WTC11 (cell line): ENCODE data around the gene ITGAE. TPM values are rescaled to one million over a fixed set of nuclear protein-coding genes. Genes with fewer than 3 reads are reported as not detected.

ENCODE experiments used
- ATAC-seq: fragments of 200-7000 bp; cut with Tn5 transposase; 2 replicates; pipeline ENCODE4 v1.10.0; 2021; ENCODE audit warnings: mild to moderate bottlenecking, moderate library complexity
- CTCF ChIA-PET: fragments of 300-600 bp; sonication (Branson Sonifier 250); formaldehyde crosslinking; loops from one replicate; lab custom pipeline; 2021; ENCODE audit warnings: antibody characterized with exemption; lab: Charles Lee
- POLR2A ChIA-PET: fragments of 350-600 bp; sonication (Branson Sonifier 250); formaldehyde crosslinking; loops from one replicate; lab custom pipeline; 2021; ENCODE audit warnings: antibody characterized with exemption; lab: Charles Lee
- DNase-seq: peaks from one replicate; pipeline ENCODE4 v3.0.0; 2021; ENCODE audit warnings: low spot score
- H3K27ac Mint-ChIP-seq: 2 replicates; pipeline ENCODE4 v1.8.0; 2021; ENCODE audit warnings: mixed read lengths
- H3K27me3 Mint-ChIP-seq: 2 replicates; pipeline ENCODE4 v1.8.0; 2021; ENCODE audit warnings: low read depth, mild to moderate bottlenecking, moderate library complexity, mixed read lengths
- H3K36me3 Mint-ChIP-seq: 2 replicates; pipeline ENCODE4 v1.8.0; 2021; ENCODE audit warnings: mixed read lengths
- H3K4me1 Mint-ChIP-seq: 2 replicates; pipeline ENCODE4 v1.8.0; 2022; ENCODE audit warnings: mixed read lengths
- H3K4me3 Mint-ChIP-seq: 2 replicates; pipeline ENCODE4 v1.8.0; 2021; ENCODE audit warnings: mild to moderate bottlenecking, moderate library complexity, mixed read lengths
- H3K9me3 Mint-ChIP-seq: 2 replicates; pipeline ENCODE4 v1.8.0; 2021; ENCODE audit warnings: mixed read lengths
- AFF4 ChIP-seq: sonication (generic); formaldehyde crosslinking; IDR thresholded peaks from 2 replicates; pipeline ENCODE4 v1.8.1; 2023; ENCODE audit warnings: mild to moderate bottlenecking, missing genetic modification reagents, borderline replicate concordance
- CBFB ChIP-seq: sonication (generic); formaldehyde crosslinking; IDR thresholded peaks from 2 replicates; pipeline ENCODE4 v1.8.1; 2022; ENCODE audit warnings: mild to moderate bottlenecking, low read depth, missing genetic modification reagents
- EMX1 ChIP-seq: fragments of 250-450 bp; sonication (Bioruptor Pico); IDR thresholded peaks from 2 replicates; pipeline ENCODE4 v1.8.0; 2021; ENCODE audit warnings: mild to moderate bottlenecking
- FOXP1 ChIP-seq: sonication (generic); formaldehyde crosslinking; IDR thresholded peaks from 2 replicates; pipeline ENCODE4 v1.8.0; 2022; ENCODE audit warnings: missing genetic modification reagents, mild to moderate bottlenecking, moderate library complexity, borderline replicate concordance
- GABPB1 ChIP-seq: sonication (generic); formaldehyde crosslinking; IDR thresholded peaks from 2 replicates; pipeline ENCODE4 v1.8.1; 2023; ENCODE audit warnings: mild to moderate bottlenecking, missing genetic modification reagents
- GRHL2 ChIP-seq: fragments of 250-450 bp; sonication (Bioruptor Pico); IDR thresholded peaks from 2 replicates; pipeline ENCODE4 v1.8.0; 2022; ENCODE audit warnings: mild to moderate bottlenecking, moderate library complexity; ENCODE audit not compliant: insufficient replicate concordance, severe bottlenecking
- IRF2 ChIP-seq: sonication (generic); formaldehyde crosslinking; IDR thresholded peaks from 2 replicates; pipeline ENCODE4 v1.8.0; 2022; ENCODE audit warnings: low read depth, missing genetic modification reagents, borderline replicate concordance
- JAZF1 ChIP-seq: fragments of 250-450 bp; sonication (Bioruptor Pico); IDR thresholded peaks from 2 replicates; pipeline ENCODE4 v1.9.0; 2021; ENCODE audit warnings: moderate library complexity, mild to moderate bottlenecking, inconsistent platforms
- NFE2L1 ChIP-seq: sonication (generic); formaldehyde crosslinking; IDR thresholded peaks from 2 replicates; pipeline ENCODE4 v1.8.1; 2023; ENCODE audit warnings: missing genetic modification reagents
- NR2C2 ChIP-seq: sonication (generic); formaldehyde crosslinking; IDR thresholded peaks from 2 replicates; pipeline ENCODE4 v1.8.0; 2022; ENCODE audit warnings: mild to moderate bottlenecking, missing genetic modification reagents
- PRRX2 ChIP-seq: fragments of 250-450 bp; sonication (Bioruptor Pico); IDR thresholded peaks from 2 replicates; pipeline ENCODE4 v1.8.0; 2021; ENCODE audit warnings: mild to moderate bottlenecking
- RELA ChIP-seq: sonication (generic); formaldehyde crosslinking; IDR thresholded peaks from 2 replicates; pipeline ENCODE4 v1.8.1; 2022; ENCODE audit warnings: missing genetic modification reagents, mild to moderate bottlenecking, borderline replicate concordance
- SMAD4 ChIP-seq: sonication (generic); formaldehyde crosslinking; IDR thresholded peaks from 2 replicates; pipeline ENCODE4 v1.8.0; 2022; ENCODE audit warnings: mild to moderate bottlenecking, missing genetic modification reagents
- STAT6 ChIP-seq: sonication (generic); formaldehyde crosslinking; conservative IDR thresholded peaks from 2 replicates; pipeline ENCODE4 v1.8.1; 2023; ENCODE audit warnings: mild to moderate bottlenecking, low read depth, missing genetic modification reagents, moderate library complexity
- ZNF121 ChIP-seq: sonication (generic); formaldehyde crosslinking; IDR thresholded peaks from 2 replicates; pipeline ENCODE4 v1.8.0; 2023; ENCODE audit warnings: missing genetic modification reagents
- ZNF423 ChIP-seq: fragments of 250-450 bp; sonication (Bioruptor Pico); IDR thresholded peaks from 2 replicates; pipeline ENCODE4 v2.1.2; 2022; ENCODE audit warnings: mild to moderate bottlenecking, moderate library complexity
- total RNA-seq: library from RNA; stranded (reverse); gene quantifications from 3 replicates; pipeline ENCODE4 v1.2.3, GENCODE V29; 2021
- TF ChIP-seq, protein P1 (sequence below): sonication (generic); formaldehyde crosslinking; IDR thresholded peaks from 2 replicates; pipeline ENCODE4 v1.8.1; 2023; ENCODE audit warnings: mild to moderate bottlenecking, missing genetic modification reagents
- TF ChIP-seq, protein P2 (sequence below): fragments of 250-450 bp; sonication (Bioruptor Pico); conservative IDR thresholded peaks from 2 replicates; pipeline ENCODE4 v1.9.0; 2021; ENCODE audit warnings: mild to moderate bottlenecking

ITGAE gene
- total RNA-seq, 1 experiment from 2014 or later = 19.5 TPM

GRCh38 chr17:3808701-3809100 lies 7.7 kb upstream of the ITGAE start:
- CTCF ChIA-PET = interaction anchor here (3.9 kb wide), 1 partner anchor 71 kb away, joined by 34 read pairs; no protein-coding TSS in a partner anchor
- H3K4me3 Mint-ChIP-seq = no peak overlapping the region
- ATAC-seq (no peak), DNase-seq (no peak)
- POLR2A ChIA-PET = no interaction called here
- H3K36me3 Mint-ChIP-seq = peaks cover 51% of the 10 kb centered on the region
- H3K27me3 Mint-ChIP-seq = no peaks in the 10 kb centered on the region; the same call in 1 of the 2 replicates
- no peaks in the 10 kb centered on the region for H3K4me1 Mint-ChIP-seq
- peak overlapping the region; percentile 75 for H3K27ac Mint-ChIP-seq
- H3K9me3 Mint-ChIP-seq = no peaks in the 10 kb centered on the region
- TF ChIP-seq NFE2L1 (CRISPR knock-in tag) (no peak), IRF2 (CRISPR knock-in tag) (no peak), PRRX2 (CRISPR knock-in tag) (no peak), RELA (no peak), ZNF121 (CRISPR knock-in tag) (no peak), FOXP1 (CRISPR knock-in tag) (no peak)
- TF ChIP-seq, protein P1, sequence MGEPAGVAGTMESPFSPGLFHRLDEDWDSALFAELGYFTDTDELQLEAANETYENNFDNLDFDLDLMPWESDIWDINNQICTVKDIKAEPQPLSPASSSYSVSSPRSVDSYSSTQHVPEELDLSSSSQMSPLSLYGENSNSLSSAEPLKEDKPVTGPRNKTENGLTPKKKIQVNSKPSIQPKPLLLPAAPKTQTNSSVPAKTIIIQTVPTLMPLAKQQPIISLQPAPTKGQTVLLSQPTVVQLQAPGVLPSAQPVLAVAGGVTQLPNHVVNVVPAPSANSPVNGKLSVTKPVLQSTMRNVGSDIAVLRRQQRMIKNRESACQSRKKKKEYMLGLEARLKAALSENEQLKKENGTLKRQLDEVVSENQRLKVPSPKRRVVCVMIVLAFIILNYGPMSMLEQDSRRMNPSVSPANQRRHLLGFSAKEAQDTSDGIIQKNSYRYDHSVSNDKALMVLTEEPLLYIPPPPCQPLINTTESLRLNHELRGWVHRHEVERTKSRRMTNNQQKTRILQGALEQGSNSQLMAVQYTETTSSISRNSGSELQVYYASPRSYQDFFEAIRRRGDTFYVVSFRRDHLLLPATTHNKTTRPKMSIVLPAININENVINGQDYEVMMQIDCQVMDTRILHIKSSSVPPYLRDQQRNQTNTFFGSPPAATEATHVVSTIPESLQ (CRISPR knock-in tag) = no peak

GRCh38 chr17:3805581-3805980 lies 4.6 kb upstream of the ITGAE start:
- no peak for ATAC-seq
- H3K4me1 Mint-ChIP-seq = no peaks in the 10 kb centered on the region
- no peak for TF ChIP-seq SMAD4 (CRISPR knock-in tag)
- TF ChIP-seq JAZF1 (CRISPR knock-in tag) = no peak
- TF ChIP-seq NR2C2 (CRISPR knock-in tag) = no peak
- TF ChIP-seq AFF4 (CRISPR knock-in tag) = no peak
- TF ChIP-seq EMX1 (CRISPR knock-in tag) = no peak
- TF ChIP-seq ZNF423 (CRISPR knock-in tag) = no peak
- TF ChIP-seq GRHL2 = no peak
- ChIA-PET CTCF (interaction anchor here (3.9 kb wide), 1 partner anchor 68 kb away, joined by 34 read pairs; no protein-coding TSS in a partner anchor), POLR2A (no interaction called here)
- H3K27ac Mint-ChIP-seq = no peak overlapping the region
- H3K36me3 Mint-ChIP-seq = peaks cover 29% of the 10 kb centered on the region
- no peaks in the 10 kb centered on the region; the same call in 1 of the 2 replicates for H3K27me3 Mint-ChIP-seq
- DNase-seq = no peak
- H3K9me3 Mint-ChIP-seq = no peaks in the 10 kb centered on the region
- H3K4me3 Mint-ChIP-seq = no peak overlapping the region

DNA sequence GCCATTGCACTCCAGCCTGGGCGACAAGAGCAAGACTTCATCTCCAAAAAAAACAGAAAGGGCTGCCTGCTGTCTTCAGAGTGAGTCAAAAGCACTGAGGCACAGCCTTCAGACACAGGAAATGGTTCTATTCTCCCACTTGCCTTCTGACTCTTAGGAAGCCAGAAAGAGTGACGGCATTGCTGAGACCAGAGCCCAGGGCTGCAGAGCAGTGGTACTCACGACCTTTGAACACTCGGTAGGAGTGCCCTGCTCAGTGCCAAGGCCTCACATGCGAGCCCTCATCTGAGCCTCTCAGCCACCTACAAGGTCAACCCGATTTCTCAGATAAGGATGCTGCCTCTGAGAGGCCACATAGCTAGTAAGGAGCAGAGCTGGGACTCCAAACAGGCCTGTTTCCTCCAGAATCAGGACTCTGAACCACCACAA lies 3.5 kb upstream of the ITGAE start:
- ChIA-PET CTCF (interaction anchor here (1.5 to 3.0 kb wide), 3 partner anchors 9 to 67 kb away, joined by 3 to 20 read pairs (median 4); no protein-coding TSS in a partner anchor), POLR2A (no interaction called here)
- Mint-ChIP-seq H3K9me3 (no peaks in the 10 kb centered on the region), H3K27me3 (no peaks in the 10 kb centered on the region; the same call in 1 of the 2 replicates), H3K4me1 (no peaks in the 10 kb centered on the region), H3K27ac (no peak overlapping the region), H3K4me3 (no peak overlapping the region), H3K36me3 (peaks cover 23% of the 10 kb centered on the region)
- ATAC-seq = no peak; the same call in 1 of the 2 replicates
- no peak for DNase-seq
- TF ChIP-seq STAT6 (CRISPR knock-in tag) (no peak), ZNF121 (CRISPR knock-in tag) (no peak), CBFB (CRISPR knock-in tag) (no peak), GABPB1 (no peak)
- TF ChIP-seq, protein P2, sequence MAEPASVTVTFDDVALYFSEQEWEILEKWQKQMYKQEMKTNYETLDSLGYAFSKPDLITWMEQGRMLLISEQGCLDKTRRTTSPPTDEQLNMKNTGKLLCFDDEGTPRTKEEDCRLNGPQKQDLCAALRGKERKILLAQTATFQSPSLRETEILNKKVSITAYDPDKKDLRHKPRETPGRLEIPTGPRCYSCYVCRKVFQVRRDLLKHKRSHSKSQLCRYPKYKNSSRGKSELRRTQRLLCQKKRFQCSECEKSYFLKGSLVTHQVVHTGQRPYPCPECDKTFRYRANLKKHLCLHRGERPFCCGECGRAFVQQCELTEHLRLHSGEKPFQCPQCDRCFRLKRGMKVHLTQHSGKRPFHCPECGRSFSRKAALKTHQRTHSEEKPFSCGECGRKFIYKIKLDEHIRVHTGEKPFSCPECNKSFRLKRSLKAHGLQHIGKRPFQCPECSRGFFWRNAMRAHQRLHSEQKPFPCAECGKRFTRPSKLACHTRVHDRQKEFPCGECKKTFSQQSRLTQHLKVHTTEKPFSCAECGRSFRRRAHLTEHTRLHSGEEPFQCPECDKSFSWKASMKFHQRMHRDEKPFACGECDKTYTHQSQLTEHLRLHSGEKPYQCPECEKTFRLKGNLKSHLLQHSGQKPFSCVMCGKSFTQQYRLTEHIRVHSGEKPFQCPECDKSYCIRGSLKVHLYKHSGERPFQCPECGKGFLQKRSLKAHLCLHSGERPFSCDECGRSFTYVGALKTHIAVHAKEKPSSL (CRISPR knock-in tag) = no peak
